Measurements from ENCODE around the gene FGF18. TPM values are rescaled to one million over a fixed set of nuclear protein-coding genes. Genes with fewer than 3 reads are reported as not detected.
A peak's percentile ranks its signal among the peaks of the same experiment; 100 is the strongest.

Gene FGF18
- total and polyA plus RNA-seq, 9 of the 15 experiments (the other 6 are each of a cell fraction or from before 2014, with no cell fraction given), result 0.05 to 0.18 (median 0.11) TPM; not detected in 6

GRCh38 chr5:171387970-171388815 is 31.3 kb upstream of the FGF18 start (continued):
- TF ChIP-seq STAT6 (CRISPR knock-in tag; IDR thresholded peaks at IDR 0.05) (peak; percentile 86; the same call in 1 of the 2 replicates), HMG20B (CRISPR knock-in tag; IDR thresholded peaks at IDR 0.05) (no peak), GABPB2 (CRISPR knock-in tag; conservative IDR thresholded peaks at IDR 0.05) (no peak), HNRNPLL (IDR thresholded peaks at IDR 0.05; ENCODE audit: low read depth, low read length, poor library complexity, severe bottlenecking) (no peak), STAT5B (CRISPR knock-in tag; IDR thresholded peaks at IDR 0.05) (no peak), CEBPG (CRISPR knock-in tag; IDR thresholded peaks at IDR 0.05) (no peak), CEBPG (tag; conservative IDR thresholded peaks at IDR 0.05 in 1 of 2, IDR thresholded peaks at IDR 0.05 in 1 of 2) (no peak), SRF (CRISPR knock-in tag; IDR thresholded peaks at IDR 0.05) (no peak; a peak in 1 of 4 replicates), ZNF274 (IDR thresholded peaks at IDR 0.05; ENCODE audit: borderline replicate concordance, low read depth, low read length) (no peak), FIP1L1 (IDR thresholded peaks at IDR 0.05; ENCODE audit: low read depth, low read length, poor library complexity, severe bottlenecking) (peak; percentile 81), BRCA1 (IDR thresholded peaks at IDR 0.05) (no peak), BRCA1 (CRISPR knock-in tag; IDR thresholded peaks at IDR 0.05) (no peak), ETV6 (IDR thresholded peaks at IDR 0.05; ENCODE audit: borderline replicate concordance in 1 of 2, low read depth in 2 of 2, low read length in 1 of 2) (no peak), ETV6 (CRISPR knock-in tag; IDR thresholded peaks at IDR 0.05; ENCODE audit: borderline replicate concordance) (no peak), SAFB (IDR thresholded peaks at IDR 0.05; ENCODE audit: borderline replicate concordance, low read depth, low read length) (peak; percentile 64; the same call in 1 of the 2 replicates)
- TF ChIP-seq, protein P1, sequence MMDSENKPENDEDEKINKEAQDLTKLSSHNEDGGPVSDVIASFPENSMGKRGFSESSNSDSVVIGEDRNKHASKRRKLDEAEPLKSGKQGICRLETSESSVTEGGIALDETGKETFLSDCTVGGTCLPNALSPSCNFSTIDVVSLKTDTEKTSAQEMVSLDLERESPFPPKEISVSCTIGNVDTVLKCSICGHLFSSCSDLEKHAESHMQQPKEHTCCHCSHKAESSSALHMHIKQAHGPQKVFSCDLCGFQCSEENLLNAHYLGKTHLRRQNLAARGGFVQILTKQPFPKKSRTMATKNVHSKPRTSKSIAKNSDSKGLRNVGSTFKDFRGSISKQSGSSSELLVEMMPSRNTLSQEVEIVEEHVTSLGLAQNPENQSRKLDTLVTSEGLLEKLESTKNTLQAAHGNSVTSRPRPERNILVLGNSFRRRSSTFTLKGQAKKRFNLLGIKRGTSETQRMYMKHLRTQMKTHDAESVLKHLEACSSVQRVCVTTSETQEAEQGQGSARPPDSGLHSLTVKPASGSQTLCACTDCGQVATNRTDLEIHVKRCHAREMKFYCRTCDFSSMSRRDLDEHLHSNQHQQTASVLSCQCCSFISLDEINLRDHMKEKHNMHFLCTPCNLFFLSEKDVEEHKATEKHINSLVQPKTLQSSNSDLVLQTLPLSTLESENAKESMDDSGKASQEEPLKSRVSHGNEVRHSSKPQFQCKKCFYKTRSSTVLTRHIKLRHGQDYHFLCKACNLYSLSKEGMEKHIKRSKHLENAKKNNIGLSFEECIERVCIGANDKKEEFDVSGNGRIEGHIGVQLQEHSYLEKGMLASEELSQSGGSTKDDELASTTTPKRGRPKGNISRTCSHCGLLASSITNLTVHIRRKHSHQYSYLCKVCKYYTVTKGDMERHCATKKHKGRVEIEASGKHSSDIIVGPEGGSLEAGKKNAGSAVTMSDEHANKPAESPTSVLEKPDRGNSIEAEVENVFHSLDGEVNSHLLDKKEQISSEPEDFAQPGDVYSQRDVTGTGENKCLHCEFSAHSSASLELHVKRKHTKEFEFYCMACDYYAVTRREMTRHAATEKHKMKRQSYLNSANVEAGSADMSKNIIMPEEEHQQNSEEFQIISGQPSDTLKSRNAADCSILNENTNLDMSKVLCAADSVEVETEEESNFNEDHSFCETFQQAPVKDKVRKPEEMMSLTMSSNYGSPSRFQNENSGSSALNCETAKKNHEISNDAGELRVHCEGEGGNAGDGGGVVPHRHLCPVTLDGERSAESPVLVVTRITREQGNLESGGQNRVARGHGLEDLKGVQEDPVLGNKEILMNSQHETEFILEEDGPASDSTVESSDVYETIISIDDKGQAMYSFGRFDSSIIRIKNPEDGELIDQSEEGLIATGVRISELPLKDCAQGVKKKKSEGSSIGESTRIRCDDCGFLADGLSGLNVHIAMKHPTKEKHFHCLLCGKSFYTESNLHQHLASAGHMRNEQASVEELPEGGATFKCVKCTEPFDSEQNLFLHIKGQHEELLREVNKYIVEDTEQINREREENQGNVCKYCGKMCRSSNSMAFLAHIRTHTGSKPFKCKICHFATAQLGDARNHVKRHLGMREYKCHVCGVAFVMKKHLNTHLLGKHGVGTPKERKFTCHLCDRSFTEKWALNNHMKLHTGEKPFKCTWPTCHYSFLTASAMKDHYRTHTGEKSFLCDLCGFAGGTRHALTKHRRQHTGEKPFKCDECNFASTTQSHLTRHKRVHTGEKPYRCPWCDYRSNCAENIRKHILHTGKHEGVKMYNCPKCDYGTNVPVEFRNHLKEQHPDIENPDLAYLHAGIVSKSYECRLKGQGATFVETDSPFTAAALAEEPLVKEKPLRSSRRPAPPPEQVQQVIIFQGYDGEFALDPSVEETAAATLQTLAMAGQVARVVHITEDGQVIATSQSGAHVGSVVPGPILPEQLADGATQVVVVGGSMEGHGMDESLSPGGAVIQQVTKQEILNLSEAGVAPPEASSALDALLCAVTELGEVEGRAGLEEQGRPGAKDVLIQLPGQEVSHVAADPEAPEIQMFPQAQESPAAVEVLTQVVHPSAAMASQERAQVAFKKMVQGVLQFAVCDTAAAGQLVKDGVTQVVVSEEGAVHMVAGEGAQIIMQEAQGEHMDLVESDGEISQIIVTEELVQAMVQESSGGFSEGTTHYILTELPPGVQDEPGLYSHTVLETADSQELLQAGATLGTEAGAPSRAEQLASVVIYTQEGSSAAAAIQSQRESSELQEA (IDR thresholded peaks at IDR 0.05; ENCODE audit: low read depth), result no peak
